ENCODE measurements around the gene GPR4. TPM values are rescaled to one million over a fixed set of nuclear protein-coding genes. Genes with fewer than 3 reads are reported as not detected.

GPR4 gene
- total RNA-seq, 1 experiment from 2014 or later: 0.07 TPM

- H3K4me1 ChIP-seq (ENCODE audit: insufficient read depth, low read length): no peaks in the 10 kb centered on the region
- Mint-ChIP-seq H3K27ac (no peak overlapping the region), H3K36me3 (ENCODE audit: insufficient read depth in 1 of 3, low read depth in 3 of 3) (no peaks in the 10 kb centered on the region)
Measured at GRCh38 chr19:45592366-45592765, 9.6 kb downstream of the GPR4 start.

More at GRCh38 chr19:45592366-45592765, 9.6 kb downstream of the GPR4 start:
- H3K18ac ChIP-seq (ENCODE audit: insufficient read length, low read depth, low read length): no peak overlapping the region
- H4K8ac ChIP-seq (replicated peaks; ENCODE audit: insufficient read length, low read depth, low read length): no peak overlapping the region
- no peak overlapping the region for H4K91ac ChIP-seq (ENCODE audit: insufficient read length, low read depth, low read length)
- no peak overlapping the region for H3K4me2 ChIP-seq (ENCODE audit: insufficient read depth, insufficient read length, low read length)
- no peak overlapping the region for H3K27ac ChIP-seq (ENCODE audit: insufficient read length, low read depth, low read length)
- peaks cover 6% of the 10 kb centered on the region; the same call in 1 of the 2 replicates for H3K27me3 ChIP-seq (ENCODE audit: insufficient read depth, low read length)
- no peak overlapping the region for H2BK12ac ChIP-seq (ENCODE audit: insufficient read length, low read depth, low read length)
- no peak overlapping the region for H2BK120ac ChIP-seq (ENCODE audit: low read depth, low read length, poor library complexity, severe bottlenecking)
- TF ChIP-seq, protein P1, sequence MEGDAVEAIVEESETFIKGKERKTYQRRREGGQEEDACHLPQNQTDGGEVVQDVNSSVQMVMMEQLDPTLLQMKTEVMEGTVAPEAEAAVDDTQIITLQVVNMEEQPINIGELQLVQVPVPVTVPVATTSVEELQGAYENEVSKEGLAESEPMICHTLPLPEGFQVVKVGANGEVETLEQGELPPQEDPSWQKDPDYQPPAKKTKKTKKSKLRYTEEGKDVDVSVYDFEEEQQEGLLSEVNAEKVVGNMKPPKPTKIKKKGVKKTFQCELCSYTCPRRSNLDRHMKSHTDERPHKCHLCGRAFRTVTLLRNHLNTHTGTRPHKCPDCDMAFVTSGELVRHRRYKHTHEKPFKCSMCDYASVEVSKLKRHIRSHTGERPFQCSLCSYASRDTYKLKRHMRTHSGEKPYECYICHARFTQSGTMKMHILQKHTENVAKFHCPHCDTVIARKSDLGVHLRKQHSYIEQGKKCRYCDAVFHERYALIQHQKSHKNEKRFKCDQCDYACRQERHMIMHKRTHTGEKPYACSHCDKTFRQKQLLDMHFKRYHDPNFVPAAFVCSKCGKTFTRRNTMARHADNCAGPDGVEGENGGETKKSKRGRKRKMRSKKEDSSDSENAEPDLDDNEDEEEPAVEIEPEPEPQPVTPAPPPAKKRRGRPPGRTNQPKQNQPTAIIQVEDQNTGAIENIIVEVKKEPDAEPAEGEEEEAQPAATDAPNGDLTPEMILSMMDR (conservative IDR thresholded peaks at IDR 0.05): no peak
- no peaks in the 10 kb centered on the region for H3K9me3 ChIP-seq (ENCODE audit: control insufficient read depth, low read depth, low read length)
- H3K23me2 ChIP-seq (ENCODE audit: insufficient read length, low read depth, low read length, poor library complexity, severe bottlenecking): no peaks in the 10 kb centered on the region
- H2BK15ac ChIP-seq (ENCODE audit: low read depth, low read length): no peak overlapping the region
- H4K20me1 ChIP-seq (ENCODE audit: control insufficient read depth, insufficient read depth, insufficient read length): no peaks in the 10 kb centered on the region
- Mint-ChIP-seq H3K27me3 (ENCODE audit: low read depth) (peaks cover 59% of the 10 kb centered on the region), H3K4me3 (no peak overlapping the region), H3K9me3 (peaks cover 0 to 6% of the 10 kb centered on the region in 2 experiments; a peak in 2 of 5 replicates), H3K4me1 (peaks cover 8 to 24% of the 10 kb centered on the region in 2 experiments)
- H3K4ac ChIP-seq (ENCODE audit: low read depth, low read length): no peak overlapping the region
- no peak overlapping the region for H3K9ac ChIP-seq (ENCODE audit: extremely low read depth, insufficient read length, low read length)
- H3K56ac ChIP-seq (ENCODE audit: insufficient read length, low read depth, low read length): no peak overlapping the region
- no peak overlapping the region for H3T11ph ChIP-seq (ENCODE audit: low read length)
- H2BK5ac ChIP-seq (ENCODE audit: insufficient read length, low read length): no peak overlapping the region
- H2BK20ac ChIP-seq (ENCODE audit: low read depth, low read length, poor library complexity, severe bottlenecking): no peak overlapping the region
- no peaks in the 10 kb centered on the region for H3K79me1 ChIP-seq (ENCODE audit: insufficient read depth, low read depth, low read length, poor library complexity, severe bottlenecking)
- H3K79me2 ChIP-seq (ENCODE audit: insufficient read depth, low read length): no peaks in the 10 kb centered on the region
- H3K23ac ChIP-seq (ENCODE audit: insufficient read length, low read depth, low read length): no peak overlapping the region
- no CpG with 5 or more reads among the region's 4 CpGs for WGBS (ENCODE audit: extremely low coverage, insufficient read length, low lambda C conversion rate)
- no peak overlapping the region for H2AK5ac ChIP-seq (ENCODE audit: insufficient read length, low read length)
- DNase-seq: no peak
- no peak overlapping the region for H2AFZ ChIP-seq (ENCODE audit: low read length)
- no peak overlapping the region for H4K5ac ChIP-seq (ENCODE audit: insufficient read length, low read depth, low read length)
- no peak overlapping the region for H3K14ac ChIP-seq (ENCODE audit: insufficient read depth, low read length)
